Measurements from ENCODE around the gene KCNH6.

Gene KCNH6

GRCh38 chr17:63523253-63523855 is at the start of gene KCNH6:
Gene KCNH6 (plus strand): TSS chr17:63523358. CDS start chr17:63523414, 56 bp downstream.
- no peak for DNase-seq

GRCh38 chr17:63474174-63474573 is 49.0 kb upstream of the KCNH6 start:
- no peak for DNase-seq

- DNase-seq = no peak
Measured at GRCh38 chr17:63474586-63475460, 48.3 kb upstream of the KCNH6 start.

GRCh38 chr17:63475491-63476412 is 47.4 kb upstream of the KCNH6 start:
- DNase-seq = no peak

- peak; percentile 13 to 31 for DNase-seq
Measured at GRCh38 chr17:63476459-63476853, 46.7 kb upstream of the KCNH6 start.

GRCh38 chr17:63476854-63477479 is 46.2 kb upstream of the KCNH6 start, which contains the start of gene ACE:
Gene ACE (plus strand): TSS chr17:63477061. CDS start chr17:63477095, 34 bp downstream.
- DNase-seq = peak; percentile 80 to 84

GRCh38 chr17:63477480-63478440 is 45.4 kb upstream of the KCNH6 start:
- DNase-seq = no peak

- peak; percentile 73 to 80 for DNase-seq
Measured at GRCh38 chr17:63478814-63479494, 44.2 kb upstream of the KCNH6 start.

GRCh38 chr17:63479495-63480184 is 43.5 kb upstream of the KCNH6 start:
- DNase-seq = no peak

GRCh38 chr17:63480192-63480784 is 42.9 kb upstream of the KCNH6 start:
- DNase-seq = no peak

GRCh38 chr17:63480826-63481487 is 42.2 kb upstream of the KCNH6 start:
- no peak for DNase-seq

GRCh38 chr17:63481488-63481870 is 41.7 kb upstream of the KCNH6 start:
- no peak for DNase-seq

- DNase-seq = no peak
Measured at GRCh38 chr17:63482509-63482908, 40.6 kb upstream of the KCNH6 start.

- no peak for DNase-seq
Measured at GRCh38 chr17:63483038-63483437, 40.1 kb upstream of the KCNH6 start.

GRCh38 chr17:63483655-63484575 is 39.2 kb upstream of the KCNH6 start:
- DNase-seq = no peak

- no peak for DNase-seq
Measured at GRCh38 chr17:63486317-63487013, 36.7 kb upstream of the KCNH6 start.

GRCh38 chr17:63487014-63487339 is 36.2 kb upstream of the KCNH6 start:
- no peak for DNase-seq

- no peak for DNase-seq
Measured at GRCh38 chr17:63488851-63489250, 34.3 kb upstream of the KCNH6 start.

Measured in NCI-H1930 (cell line).